GM18498 (cell line): ENCODE results near the gene SS18L1.

Experiments
- ATAC-seq: cut with Tn5 transposase; IDR thresholded peaks from one replicate; pipeline ENCODE4 v1.9.1; 2021; ENCODE audit warnings: mild to moderate bottlenecking, moderate library complexity; ENCODE audit not compliant: unreplicated experiment

SS18L1 gene

GRCh38 chr20:62151835-62152364 lies 8.3 kb downstream of the SS18L1 start:
- ATAC-seq: no peak

GRCh38 chr20:62155428-62156253 lies 12.1 kb downstream of the SS18L1 start:
- ATAC-seq: no peak

- ATAC-seq: no peak
Observed at GRCh38 chr20:62156254-62156556, 12.6 kb downstream of the SS18L1 start.

- no peak for ATAC-seq
Observed at GRCh38 chr20:62156592-62157386, 13.2 kb downstream of the SS18L1 start.

- ATAC-seq: no peak
Observed at GRCh38 chr20:62157387-62158087, 14.0 kb downstream of the SS18L1 start.

GRCh38 chr20:62158088-62158400 lies 14.5 kb downstream of the SS18L1 start:
- no peak for ATAC-seq

GRCh38 chr20:62158541-62158940 lies 15.0 kb downstream of the SS18L1 start:
- ATAC-seq: no peak

- no peak for ATAC-seq
Observed at GRCh38 chr20:62159052-62159451, 15.5 kb downstream of the SS18L1 start.

GRCh38 chr20:62159839-62160238 lies 16.3 kb downstream of the SS18L1 start:
- no peak for ATAC-seq

- ATAC-seq: no peak
Observed at GRCh38 chr20:62160253-62160652, 16.7 kb downstream of the SS18L1 start.

- ATAC-seq: no peak
Observed at GRCh38 chr20:62160876-62161275, 17.3 kb downstream of the SS18L1 start.

GRCh38 chr20:62161347-62161746 lies 17.8 kb downstream of the SS18L1 start:
- no peak for ATAC-seq

GRCh38 chr20:62162765-62163484 lies 19.4 kb downstream of the SS18L1 start:
- ATAC-seq: no peak

GRCh38 chr20:62163485-62163865 lies 19.9 kb downstream of the SS18L1 start:
- no peak for ATAC-seq

GRCh38 chr20:62163986-62164762 lies 20.6 kb downstream of the SS18L1 start:
- no peak for ATAC-seq

GRCh38 chr20:62164879-62165761 lies 21.6 kb downstream of the SS18L1 start:
- no peak for ATAC-seq

GRCh38 chr20:62165762-62166399 lies 22.3 kb downstream of the SS18L1 start:
- no peak for ATAC-seq

GRCh38 chr20:62167474-62167873 lies 23.9 kb downstream of the SS18L1 start:
- no peak for ATAC-seq

- ATAC-seq: no peak
Observed at GRCh38 chr20:62168061-62168460, 24.5 kb downstream of the SS18L1 start.
